NCI-H226 (cell line): ENCODE data around the gene HOXD11.

Experiments used
- DNase-seq: peaks from one replicate; pipeline ENCODE4 v3.0.0-alpha.2; 2015

HOXD11 gene

GRCh38 chr2:176136374-176137251 lies 29.5 kb downstream of the HOXD11 start:
- no peak for DNase-seq

GRCh38 chr2:176137252-176137580 lies 30.1 kb downstream of the HOXD11 start:
- DNase-seq, result no peak

- DNase-seq, result no peak
Observed at GRCh38 chr2:176137906-176138305, 30.8 kb downstream of the HOXD11 start.

- DNase-seq, result no peak
Observed at GRCh38 chr2:176138526-176138922, 31.4 kb downstream of the HOXD11 start.

GRCh38 chr2:176138923-176139660 lies 32.0 kb downstream of the HOXD11 start:
- no peak for DNase-seq

GRCh38 chr2:176139661-176140512 lies 32.8 kb downstream of the HOXD11 start:
- no peak for DNase-seq

- peak; percentile 60 for DNase-seq
Observed at GRCh38 chr2:176140513-176141317, 33.6 kb downstream of the HOXD11 start.

GRCh38 chr2:176142281-176142680 lies 35.2 kb downstream of the HOXD11 start:
- DNase-seq, result no peak

GRCh38 chr2:176145085-176145969 lies 38.2 kb downstream of the HOXD11 start:
- no peak for DNase-seq

GRCh38 chr2:176146101-176146500 lies 39.0 kb downstream of the HOXD11 start:
- no peak for DNase-seq

- DNase-seq, result no peak
Observed at GRCh38 chr2:176146645-176147044, 39.6 kb downstream of the HOXD11 start.

GRCh38 chr2:176147210-176147799 lies 40.2 kb downstream of the HOXD11 start:
- no peak for DNase-seq

- no peak for DNase-seq
Observed at GRCh38 chr2:176147800-176148496, 40.9 kb downstream of the HOXD11 start.

GRCh38 chr2:176148751-176149421 lies 41.8 kb downstream of the HOXD11 start:
- no peak for DNase-seq

GRCh38 chr2:176149481-176149938 lies 42.4 kb downstream of the HOXD11 start:
- DNase-seq, result no peak

- DNase-seq, result no peak
Observed at GRCh38 chr2:176149939-176150583, 43.0 kb downstream of the HOXD11 start.

- DNase-seq, result no peak
Observed at GRCh38 chr2:176150584-176151441, 43.7 kb downstream of the HOXD11 start.
